Fibroblast of lung (primary cell): Measurements from ENCODE around the gene MED31. TPM values are rescaled to one million over a fixed set of nuclear protein-coding genes. Genes with fewer than 3 reads are reported as not detected.
"Not testable (repeated sequence)": the region's sequence is repeated elsewhere in the genome, so short reads cannot be mapped to it uniquely, and the experiment has no call there.

Source experiments
- DNase-seq, 2 donors: peaks; one replicate each; pipeline versions ENCODE4 v3.0.0 to v3.0.0-alpha.2; 2010; ENCODE audit warnings: low read depth in 2 of 2
- H2AFZ ChIP-seq: 2 replicates; pipeline ENCODE4 v1.5.1; 2012; ENCODE audit warnings: low read length, control low read depth, inconsistent platforms
- H3K27ac ChIP-seq: 2 replicates; pipeline ENCODE4 v1.5.1; 2011; ENCODE audit warnings: low read length, control low read depth; ENCODE audit not compliant: insufficient read depth
- H3K27me3 ChIP-seq: 2 replicates; pipeline ENCODE4 v1.5.1; 2011; ENCODE audit warnings: mild to moderate bottlenecking, low read length; ENCODE audit not compliant: control insufficient read depth, insufficient read depth
- H3K36me3 ChIP-seq: 2 replicates; pipeline ENCODE4 v1.5.1; 2011; ENCODE audit warnings: low read length; ENCODE audit not compliant: control insufficient read depth, insufficient read depth
- H3K4me1 ChIP-seq: 2 replicates; pipeline ENCODE4 v1.5.1; 2011; ENCODE audit warnings: low read length; ENCODE audit not compliant: control insufficient read depth, insufficient read depth; ENCODE audit errors: extremely low read depth
- H3K4me2 ChIP-seq: 2 replicates; pipeline ENCODE4 v1.5.1; 2011; ENCODE audit warnings: low read length, control low read depth; ENCODE audit not compliant: insufficient read depth; ENCODE audit errors: extremely low read depth
- H3K4me3 ChIP-seq, 4 experiments: fragments of 200-600 bp in 1 of 4; sonication (generic) in 1 of 4; replicated peaks in 1 of 4; 2 replicates each; pipeline ENCODE4 v1.5.1; 2011 to 2016; ENCODE audit warnings: low read length in 4 of 4, low read depth in 3 of 4, mild to moderate bottlenecking in 3 of 4, control low read depth in 2 of 4, inconsistent platforms in 1 of 4, mixed read lengths in 1 of 4; ENCODE audit not compliant: insufficient read depth in 1 of 4; ENCODE audit errors: control extremely low read depth in 1 of 4
- H3K79me2 ChIP-seq: 2 replicates; pipeline ENCODE4 v1.5.1; 2012; ENCODE audit warnings: mild to moderate bottlenecking, low read length, inconsistent platforms; ENCODE audit not compliant: control insufficient read depth, insufficient read depth
- H3K9ac ChIP-seq: 2 replicates; pipeline ENCODE4 v1.5.1; 2011; ENCODE audit warnings: mild to moderate bottlenecking, low read length, control low read depth; ENCODE audit not compliant: insufficient read depth
- H3K9me3 ChIP-seq: 2 replicates; pipeline ENCODE4 v1.5.1; 2012; ENCODE audit warnings: low read depth, low read length; ENCODE audit not compliant: control insufficient read depth, insufficient read depth
- H4K20me1 ChIP-seq: 2 replicates; pipeline ENCODE4 v1.5.1; 2011; ENCODE audit warnings: low read length; ENCODE audit not compliant: control insufficient read depth, insufficient read depth; ENCODE audit errors: extremely low read depth
- EZH2 ChIP-seq: IDR thresholded peaks from 2 replicates; pipeline ENCODE4 v1.5.1; 2012; ENCODE audit warnings: low read length, control low read depth, mild to moderate bottlenecking; ENCODE audit errors: missing control alignments
- polyA plus RNA-seq, 2 donors: library from polyadenylated mRNA; depleted of rRNA in 1 of 2; stranded (reverse) in 1 of 2; unstranded in 1 of 2; fragments of >200 nt; gene quantifications; 2 replicates each; pipeline ENCODE4 v1.2.1, GENCODE V29; 2011 to 2012; ENCODE audit warnings: missing spikeins in 1 of 2
- total RNA-seq: library from RNA; depleted of rRNA; stranded (reverse); fragments of >200 nt; gene quantifications from 2 replicates; pipeline ENCODE4 v1.2.1, GENCODE V29; 2014
- TF ChIP-seq, protein P1 (sequence below), 2 donors: IDR thresholded peaks in 1 of 2; conservative IDR thresholded peaks in 1 of 2; 1 replicate in 1 of 2; 2 replicates in 1 of 2; pipeline ENCODE4 v1.5.1; 2011 to 2012; ENCODE audit warnings: low read length in 2 of 2, control low read depth in 1 of 2, inconsistent platforms in 1 of 2, low read depth in 1 of 2, mild to moderate bottlenecking in 1 of 2

The MED31 gene
- total and polyA plus RNA-seq, 2 donors (not counting 1 experiment from before 2014, with no cell fraction given), result 10.6 to 17.0 TPM

DNA sequence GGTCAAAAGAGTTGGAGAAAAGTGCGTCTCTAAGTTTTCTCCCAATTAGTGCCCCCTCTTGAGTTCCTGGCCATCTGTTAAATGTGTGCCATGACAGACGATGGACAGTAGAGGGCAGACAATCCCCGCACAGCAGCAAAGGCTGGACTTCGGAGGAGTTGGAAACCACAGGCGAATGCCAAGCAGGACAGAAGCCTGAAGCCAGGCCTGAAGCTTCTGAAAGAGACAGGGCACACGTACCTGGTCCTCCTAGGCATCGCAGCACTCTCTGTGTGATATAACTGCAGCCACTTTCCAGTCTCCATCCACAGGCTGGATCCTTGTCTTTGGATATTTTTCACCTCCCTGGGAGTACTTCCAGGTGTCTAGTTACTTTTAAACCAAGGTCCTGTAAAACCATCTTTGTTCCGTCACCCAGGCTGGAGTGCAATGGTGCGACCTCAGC lies 14.7 kb upstream of the MED31 start:
- Histone ChIP-seq H3K4me2 (no peak overlapping the region), H3K27ac (no peak overlapping the region), H2AFZ (no peak overlapping the region), H3K9ac (no peak overlapping the region), H3K4me3 (no peak overlapping the region), H3K27me3 (peaks cover 11% of the 10 kb centered on the region), H3K36me3 (no peaks in the 10 kb centered on the region), H3K79me2 (no peaks in the 10 kb centered on the region), H3K4me1 (no peaks in the 10 kb centered on the region), H4K20me1 (no peaks in the 10 kb centered on the region), H3K9me3 (no peaks in the 10 kb centered on the region)
- peak; percentile 72 to 84 for DNase-seq
- TF ChIP-seq EZH2, result no peak
- TF ChIP-seq, protein P1, sequence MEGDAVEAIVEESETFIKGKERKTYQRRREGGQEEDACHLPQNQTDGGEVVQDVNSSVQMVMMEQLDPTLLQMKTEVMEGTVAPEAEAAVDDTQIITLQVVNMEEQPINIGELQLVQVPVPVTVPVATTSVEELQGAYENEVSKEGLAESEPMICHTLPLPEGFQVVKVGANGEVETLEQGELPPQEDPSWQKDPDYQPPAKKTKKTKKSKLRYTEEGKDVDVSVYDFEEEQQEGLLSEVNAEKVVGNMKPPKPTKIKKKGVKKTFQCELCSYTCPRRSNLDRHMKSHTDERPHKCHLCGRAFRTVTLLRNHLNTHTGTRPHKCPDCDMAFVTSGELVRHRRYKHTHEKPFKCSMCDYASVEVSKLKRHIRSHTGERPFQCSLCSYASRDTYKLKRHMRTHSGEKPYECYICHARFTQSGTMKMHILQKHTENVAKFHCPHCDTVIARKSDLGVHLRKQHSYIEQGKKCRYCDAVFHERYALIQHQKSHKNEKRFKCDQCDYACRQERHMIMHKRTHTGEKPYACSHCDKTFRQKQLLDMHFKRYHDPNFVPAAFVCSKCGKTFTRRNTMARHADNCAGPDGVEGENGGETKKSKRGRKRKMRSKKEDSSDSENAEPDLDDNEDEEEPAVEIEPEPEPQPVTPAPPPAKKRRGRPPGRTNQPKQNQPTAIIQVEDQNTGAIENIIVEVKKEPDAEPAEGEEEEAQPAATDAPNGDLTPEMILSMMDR (conservative IDR thresholded peaks at IDR 0.05 in 1 of 2, IDR thresholded peaks at IDR 0.05 in 1 of 2; ENCODE audit: low read depth in 1 of 2, low read length in 2 of 2), result peak; percentile 96 to 98

DNA sequence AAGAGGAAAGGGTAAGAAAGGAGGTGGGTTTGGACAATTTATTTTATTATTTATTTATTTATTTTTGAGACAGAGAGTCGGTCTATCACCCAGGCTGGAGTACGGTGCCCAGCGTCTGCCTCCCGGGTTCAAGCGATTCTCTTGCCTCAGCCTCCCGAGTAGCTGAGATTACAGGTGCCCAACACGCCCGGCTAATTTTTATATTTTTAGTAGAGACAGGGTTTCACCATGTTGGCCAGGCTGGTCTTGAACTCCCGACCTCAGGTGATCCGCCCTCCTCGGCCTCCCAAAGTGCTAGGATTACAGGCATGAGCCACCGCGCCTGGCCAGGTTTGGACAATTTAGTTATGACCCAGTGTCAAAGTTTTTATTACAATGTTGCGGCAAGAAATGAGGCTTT lies 11.8 kb upstream of the MED31 start:
- not testable (repeated sequence) for H3K79me2 ChIP-seq, H3K4me2 ChIP-seq, H3K4me1 ChIP-seq, H4K20me1 ChIP-seq, H2AFZ ChIP-seq, H3K4me3 ChIP-seq, H3K27ac ChIP-seq, H3K9me3 ChIP-seq, H3K27me3 ChIP-seq, DNase-seq, H3K36me3 ChIP-seq, H3K9ac ChIP-seq

DNA sequence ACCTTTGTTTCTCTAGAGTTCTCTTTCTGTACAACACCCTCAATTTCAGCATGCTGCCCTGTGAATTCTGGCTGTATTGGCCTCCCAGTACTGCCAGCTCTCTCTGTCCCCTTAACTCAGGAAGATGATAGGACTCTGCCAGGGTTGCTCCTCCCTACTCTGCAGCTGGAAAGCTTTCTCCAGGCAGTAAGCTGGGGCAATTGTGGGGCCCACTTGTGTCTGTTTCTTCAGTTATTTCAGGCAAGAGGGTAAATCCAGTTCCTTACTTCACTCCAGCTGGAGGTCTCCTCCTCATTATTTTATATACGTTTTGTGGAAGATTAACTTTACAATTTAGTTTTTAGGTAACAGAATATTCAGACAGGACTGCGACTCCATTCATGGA lies 10.1 kb upstream of the MED31 start:
- Histone ChIP-seq H3K9ac (no peak overlapping the region), H3K27ac (no peak overlapping the region), H3K9me3 (no peaks in the 10 kb centered on the region), H2AFZ (no peak overlapping the region), H4K20me1 (no peaks in the 10 kb centered on the region), H3K4me2 (no peak overlapping the region), H3K4me1 (no peaks in the 10 kb centered on the region), H3K4me3 (no peak overlapping the region), H3K79me2 (no peaks in the 10 kb centered on the region), H3K36me3 (no peaks in the 10 kb centered on the region), H3K27me3 (peaks cover 11% of the 10 kb centered on the region)
- no peak for TF ChIP-seq EZH2
- TF ChIP-seq, protein P1 (conservative IDR thresholded peaks at IDR 0.05 in 1 of 2, IDR thresholded peaks at IDR 0.05 in 1 of 2; ENCODE audit: low read depth in 1 of 2, low read length in 2 of 2), result no peak
- no peak for DNase-seq
